Measurements from ENCODE around the gene PDCD5.

- TF ChIP-seq CTCF (IDR thresholded peaks at IDR 0.05) = no peak
- no peak for TF ChIP-seq POLR2AphosphoS5 (IDR thresholded peaks at IDR 0.05)
- no peak for TF ChIP-seq POLR2A (IDR thresholded peaks at IDR 0.05)
Observed at GRCh38 chr19:32605544-32605943, 24.6 kb downstream of the PDCD5 start.

Data from prostate gland (tissue), 2 donors.